NCI-H2171 (cell line): Measurements from ENCODE around the gene DAPK1.
A peak's percentile ranks its signal among the peaks of the same experiment; 100 is the strongest.

Experiments
- DNase-seq: peaks from one replicate; lab custom pipeline; 2025; lab: John Stamatoyannopoulos, UW

DAPK1 gene

GRCh38 chr9:87497604-87498045 lies at the start of gene DAPK1:
Gene DAPK1 (plus strand): TSS chr9:87497867. CDS start chr9:87499078, 1,211 bp downstream.
- DNase-seq: peak; percentile 56

- no peak for DNase-seq
Observed at GRCh38 chr9:87451149-87451548, 46.5 kb upstream of the DAPK1 start.

- no peak for DNase-seq
Observed at GRCh38 chr9:87455407-87455806, 42.3 kb upstream of the DAPK1 start.

GRCh38 chr9:87461256-87461655 lies 36.4 kb upstream of the DAPK1 start:
- no peak for DNase-seq

- DNase-seq: no peak
Observed at GRCh38 chr9:87464110-87464991, 33.3 kb upstream of the DAPK1 start.

GRCh38 chr9:87464992-87465378 lies 32.7 kb upstream of the DAPK1 start:
- no peak for DNase-seq

- no peak for DNase-seq
Observed at GRCh38 chr9:87465816-87466215, 31.9 kb upstream of the DAPK1 start.

GRCh38 chr9:87467187-87467586 lies 30.5 kb upstream of the DAPK1 start:
- DNase-seq: no peak

- no peak for DNase-seq
Observed at GRCh38 chr9:87469793-87470465, 27.7 kb upstream of the DAPK1 start.

- no peak for DNase-seq
Observed at GRCh38 chr9:87471746-87472145, 25.9 kb upstream of the DAPK1 start.

- DNase-seq: no peak
Observed at GRCh38 chr9:87475463-87475862, 22.2 kb upstream of the DAPK1 start.

GRCh38 chr9:87478226-87478992 lies 19.3 kb upstream of the DAPK1 start:
- DNase-seq: no peak

- DNase-seq: no peak
Observed at GRCh38 chr9:87479801-87480201, 17.9 kb upstream of the DAPK1 start.

- no peak for DNase-seq
Observed at GRCh38 chr9:87481890-87482855, 15.5 kb upstream of the DAPK1 start.

- DNase-seq: no peak
Observed at GRCh38 chr9:87490225-87490624, 7.4 kb upstream of the DAPK1 start.

- no peak for DNase-seq
Observed at GRCh38 chr9:87490907-87491306, 6.8 kb upstream of the DAPK1 start.

- no peak for DNase-seq
Observed at GRCh38 chr9:87491523-87491922, 6.1 kb upstream of the DAPK1 start.

GRCh38 chr9:87492642-87493041 lies 5.0 kb upstream of the DAPK1 start:
- DNase-seq: no peak

- no peak for DNase-seq
Observed at GRCh38 chr9:87494970-87495471, 2.6 kb upstream of the DAPK1 start.

GRCh38 chr9:87497080-87497603 lies 525 bp upstream of the DAPK1 start:
- DNase-seq: no peak
